ENCODE measurements around the gene WHRN. TPM values are rescaled to one million over a fixed set of nuclear protein-coding genes. Genes with fewer than 3 reads are reported as not detected.
A peak's percentile ranks its signal among the peaks of the same experiment; 100 is the strongest.

WHRN gene
- total RNA-seq, 1 experiment from 2014 or later: 6.6 TPM

- DNase-seq (ENCODE audit: low read depth): no peak
- in situ Hi-C loops (cut with HindIII; ENCODE audit: low pct_unique_long_range_greater_than_20kb, low sequenced_read_pairs): no loop called here
Observed at GRCh38 chr9:114369216-114370130, 135.8 kb downstream of the WHRN start.

GRCh38 chr9:114367772-114368569 is 137.3 kb downstream of the WHRN start:
- in situ Hi-C loops (cut with HindIII; ENCODE audit: low pct_unique_long_range_greater_than_20kb, low sequenced_read_pairs): no loop called here
- DNase-seq (ENCODE audit: low read depth): no peak

GRCh38 chr9:114367366-114367765 is 137.9 kb downstream of the WHRN start:
- no peak for DNase-seq (ENCODE audit: low read depth)
- in situ Hi-C loops (cut with HindIII; ENCODE audit: low pct_unique_long_range_greater_than_20kb, low sequenced_read_pairs): no loop called here

GRCh38 chr9:114366334-114367128 is 138.7 kb downstream of the WHRN start:
- DNase-seq (ENCODE audit: low read depth): peak; percentile 89
- in situ Hi-C loops (cut with HindIII; ENCODE audit: low pct_unique_long_range_greater_than_20kb, low sequenced_read_pairs): no loop called here

- no peak for DNase-seq (ENCODE audit: low read depth)
- in situ Hi-C loops (cut with HindIII; ENCODE audit: low pct_unique_long_range_greater_than_20kb, low sequenced_read_pairs): no loop called here
Observed at GRCh38 chr9:114365194-114365593, 140.1 kb downstream of the WHRN start.

GRCh38 chr9:114364134-114365041 is 140.9 kb downstream of the WHRN start:
- in situ Hi-C loops (cut with HindIII; ENCODE audit: low pct_unique_long_range_greater_than_20kb, low sequenced_read_pairs): no loop called here
- DNase-seq (ENCODE audit: low read depth): peak; percentile 90

GRCh38 chr9:114363424-114363823 is 141.8 kb downstream of the WHRN start:
- in situ Hi-C loops (cut with HindIII; ENCODE audit: low pct_unique_long_range_greater_than_20kb, low sequenced_read_pairs): no loop called here
- no peak for DNase-seq (ENCODE audit: low read depth)

GRCh38 chr9:114362394-114362793 is 142.9 kb downstream of the WHRN start:
- in situ Hi-C loops (cut with HindIII; ENCODE audit: low pct_unique_long_range_greater_than_20kb, low sequenced_read_pairs): no loop called here
- DNase-seq (ENCODE audit: low read depth): no peak

- no peak for DNase-seq (ENCODE audit: low read depth)
- in situ Hi-C loops (cut with HindIII; ENCODE audit: low pct_unique_long_range_greater_than_20kb, low sequenced_read_pairs): no loop called here
Observed at GRCh38 chr9:114361542-114361941, 143.7 kb downstream of the WHRN start.

GRCh38 chr9:114359801-114360200 is 145.5 kb downstream of the WHRN start:
- in situ Hi-C loops (cut with HindIII; ENCODE audit: low pct_unique_long_range_greater_than_20kb, low sequenced_read_pairs): no loop called here
- DNase-seq (ENCODE audit: low read depth): no peak

- no peak for DNase-seq (ENCODE audit: low read depth)
- in situ Hi-C loops (cut with HindIII; ENCODE audit: low pct_unique_long_range_greater_than_20kb, low sequenced_read_pairs): no loop called here
Observed at GRCh38 chr9:114357911-114358328, 147.4 kb downstream of the WHRN start.

GRCh38 chr9:114357360-114357759 is 147.9 kb downstream of the WHRN start:
- DNase-seq (ENCODE audit: low read depth): no peak
- in situ Hi-C loops (cut with HindIII; ENCODE audit: low pct_unique_long_range_greater_than_20kb, low sequenced_read_pairs): no loop called here

- in situ Hi-C loops (cut with HindIII; ENCODE audit: low pct_unique_long_range_greater_than_20kb, low sequenced_read_pairs): no loop called here
Observed at GRCh38 chr9:114356792-114357191, 148.5 kb downstream of the WHRN start.

GRCh38 chr9:114355821-114356220 is 149.5 kb downstream of the WHRN start:
- in situ Hi-C loops (cut with HindIII; ENCODE audit: low pct_unique_long_range_greater_than_20kb, low sequenced_read_pairs): no loop called here
- DNase-seq (ENCODE audit: low read depth): no peak

More at GRCh38 chr9:114356792-114357191, 148.5 kb downstream of the WHRN start:
- no peak for DNase-seq (ENCODE audit: low read depth)
